Measurements from ENCODE around the gene EPC1.

Gene EPC1

DNA sequence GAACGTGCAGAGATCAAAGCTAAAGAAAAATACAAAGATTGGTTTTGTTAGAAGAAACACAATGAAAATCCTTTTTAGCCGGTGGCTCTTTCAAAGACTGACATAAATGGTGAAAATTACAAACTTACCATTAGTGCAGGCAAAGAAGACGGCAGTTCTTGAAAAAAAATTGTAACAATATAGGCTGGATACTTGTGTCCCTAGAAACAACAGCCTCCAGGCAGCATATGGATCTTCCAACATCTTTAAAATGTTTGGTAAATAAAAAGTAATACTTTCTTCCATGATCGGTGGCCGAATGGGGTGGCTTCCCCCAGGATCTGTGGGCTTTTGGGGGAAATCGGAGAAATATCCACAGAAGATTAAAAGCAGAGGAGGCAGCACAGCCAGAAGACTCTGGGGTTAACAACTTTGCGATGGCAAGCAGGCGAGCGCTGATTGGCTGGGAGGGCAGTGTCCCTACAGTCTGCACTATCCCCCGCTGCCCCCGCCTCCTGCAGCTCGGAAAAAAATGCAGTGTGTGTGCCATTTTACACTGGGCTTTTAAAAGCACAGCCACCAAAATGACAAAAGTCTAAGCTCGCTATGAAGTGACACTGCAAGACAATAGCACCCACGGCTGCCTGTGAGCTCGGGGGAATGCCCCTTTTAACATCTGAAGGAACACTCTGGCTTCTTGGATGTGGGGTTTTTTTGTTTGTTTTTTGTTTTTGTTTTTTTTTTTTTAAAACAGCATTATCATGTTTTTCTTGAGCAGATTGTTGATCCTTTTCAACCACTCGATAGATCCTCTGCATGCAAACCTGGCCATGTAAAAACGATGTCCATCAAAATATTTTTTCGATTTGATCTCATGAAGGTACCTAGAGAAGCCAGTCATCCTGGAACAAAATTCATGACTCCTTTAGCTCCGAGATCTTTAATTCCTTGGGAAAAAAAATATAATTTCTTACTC is 31.7 kb upstream of the EPC1 start:
- H3F3A ChIP-seq (ENCODE audit: low read depth), result peaks cover 9% of the 10 kb centered on the region; the same call in 1 of the 2 replicates
- H3K27me3 ChIP-seq (ENCODE audit: insufficient read depth, low read length, poor library complexity, severe bottlenecking), result no peaks in the 10 kb centered on the region
- H3K4me2 ChIP-seq (ENCODE audit: low read depth, low read length, poor library complexity, severe bottlenecking), result peak overlapping the region; percentile 96
- peaks cover 49% of the 10 kb centered on the region for H3K79me2 ChIP-seq (ENCODE audit: insufficient read depth, low read length)
- TF ChIP-seq EZH2phosphoT487 (IDR thresholded peaks at IDR 0.05; ENCODE audit: borderline replicate concordance), result no peak
- TF ChIP-seq CTCF (conservative IDR thresholded peaks at IDR 0.05; ENCODE audit: low read length), result no peak
- peak overlapping the region; percentile 98 for H3K9ac ChIP-seq (ENCODE audit: low read depth, low read length, poor library complexity, severe bottlenecking)
- peaks cover 44% of the 10 kb centered on the region for H3K4me1 ChIP-seq (ENCODE audit: insufficient read depth, low read length, poor library complexity, severe bottlenecking)
- H2AFZ ChIP-seq (ENCODE audit: low read length), result peak overlapping the region; percentile 82
- H3K4me3 ChIP-seq (ENCODE audit: low read length, poor library complexity, severe bottlenecking), result peak overlapping the region; percentile 89
- no peaks in the 10 kb centered on the region for H3K36me3 ChIP-seq (ENCODE audit: insufficient read depth, low read length)
- H4K20me1 ChIP-seq (ENCODE audit: insufficient read depth, low read length, poor library complexity, severe bottlenecking), result peaks cover 37% of the 10 kb centered on the region
- no peaks in the 10 kb centered on the region for H3K9me2 ChIP-seq (replicated peaks; ENCODE audit: low read depth, low read length)
- no peaks in the 10 kb centered on the region for H3K9me3 ChIP-seq (ENCODE audit: insufficient read depth, low read depth, low read length)

- Histone ChIP-seq H3K4me2 (ENCODE audit: low read depth, low read length, poor library complexity, severe bottlenecking) (peak overlapping the region; percentile 96), H2AFZ (ENCODE audit: low read length) (no peak overlapping the region)
These were observed 30.7 kb upstream of the EPC1 start for GRCh38 chr10:32377458-32378259.

More at GRCh38 chr10:32377458-32378259, 30.7 kb upstream of the EPC1 start:
- no peaks in the 10 kb centered on the region for H3K27me3 ChIP-seq (ENCODE audit: insufficient read depth, low read length, poor library complexity, severe bottlenecking)
- peak; percentile 83 for TF ChIP-seq CTCF (conservative IDR thresholded peaks at IDR 0.05; ENCODE audit: low read length)
- TF ChIP-seq EZH2phosphoT487 (IDR thresholded peaks at IDR 0.05; ENCODE audit: borderline replicate concordance), result no peak
- peaks cover 14% of the 10 kb centered on the region; the same call in 1 of the 2 replicates for H3F3A ChIP-seq (ENCODE audit: low read depth)
- no peaks in the 10 kb centered on the region for H3K9me3 ChIP-seq (ENCODE audit: insufficient read depth, low read depth, low read length)
- peak overlapping the region; percentile 89 for H3K4me3 ChIP-seq (ENCODE audit: low read length, poor library complexity, severe bottlenecking)
- peak overlapping the region; percentile 98 for H3K9ac ChIP-seq (ENCODE audit: low read depth, low read length, poor library complexity, severe bottlenecking)
- peaks cover 46% of the 10 kb centered on the region for H4K20me1 ChIP-seq (ENCODE audit: insufficient read depth, low read length, poor library complexity, severe bottlenecking)
- H3K36me3 ChIP-seq (ENCODE audit: insufficient read depth, low read length), result no peaks in the 10 kb centered on the region
- H3K4me1 ChIP-seq (ENCODE audit: insufficient read depth, low read length, poor library complexity, severe bottlenecking), result peaks cover 51% of the 10 kb centered on the region
- H3K9me2 ChIP-seq (replicated peaks; ENCODE audit: low read depth, low read length), result no peaks in the 10 kb centered on the region
- H3K79me2 ChIP-seq (ENCODE audit: insufficient read depth, low read length), result peaks cover 58% of the 10 kb centered on the region

Data from Loucy (cell line).